NCI-H345 (cell line): Measurements from ENCODE around the gene GH2.

Source experiments
- DNase-seq: peaks from one replicate; lab custom pipeline; 2025; lab: John Stamatoyannopoulos, UW

GH2 gene

GRCh38 chr17:63841350-63842172 is 40.2 kb downstream of the GH2 start:
- peak; percentile 35 for DNase-seq

- no peak for DNase-seq
Observed at GRCh38 chr17:63840591-63841349, 41.0 kb downstream of the GH2 start.

GRCh38 chr17:63838631-63839171 is 43.0 kb downstream of the GH2 start:
- peak; percentile 17 for DNase-seq

GRCh38 chr17:63837962-63838600 is 43.7 kb downstream of the GH2 start:
- no peak for DNase-seq

GRCh38 chr17:63837480-63837879 is 44.3 kb downstream of the GH2 start:
- DNase-seq = no peak

GRCh38 chr17:63836811-63837210 is 44.9 kb downstream of the GH2 start:
- DNase-seq = no peak

GRCh38 chr17:63835167-63835720 is 46.5 kb downstream of the GH2 start:
- DNase-seq = no peak

GRCh38 chr17:63834431-63835166 is 47.1 kb downstream of the GH2 start:
- DNase-seq = no peak

- no peak for DNase-seq
Observed at GRCh38 chr17:63833741-63834373, 47.9 kb downstream of the GH2 start.

- DNase-seq = no peak
Observed at GRCh38 chr17:63833026-63833740, 48.6 kb downstream of the GH2 start.

- no peak for DNase-seq
Observed at GRCh38 chr17:63832455-63832854, 49.3 kb downstream of the GH2 start.

- DNase-seq = no peak
Observed at GRCh38 chr17:63832014-63832413, 49.7 kb downstream of the GH2 start.

GRCh38 chr17:63831505-63831904 is 50.2 kb downstream of the GH2 start:
- no peak for DNase-seq

- no peak for DNase-seq
Observed at GRCh38 chr17:63830904-63831491, 50.7 kb downstream of the GH2 start.

GRCh38 chr17:63830278-63830677 is 51.5 kb downstream of the GH2 start:
- DNase-seq = no peak
